Common myeloid progenitor, CD34-positive (primary cell): Measurements from ENCODE around the gene AUP1.
A peak's percentile ranks its signal among the peaks of the same experiment; 100 is the strongest.

Experiments used
- CTCF ChIA-PET: fragments of 350-600 bp; sonication (Branson Sonifier 250); formaldehyde crosslinking; loops from one replicate; lab custom pipeline; 2021; ENCODE audit warnings: antibody characterized with exemption; lab: Charles Lee
- POLR2A ChIA-PET: fragments of 350-600 bp; sonication (Branson Sonifier 250); formaldehyde crosslinking; loops from one replicate; lab custom pipeline; 2021; ENCODE audit warnings: antibody characterized with exemption; lab: Charles Lee
- DNase-seq, 3 donors: peaks; one replicate each; pipeline versions ENCODE4 v3.0.0 to v3.0.0-alpha.2; 2013
- H3K27ac ChIP-seq, 2 experiments: 1 replicate in 1 of 2; 2 replicates in 1 of 2; pipeline ENCODE4 v1.7.0; 2013; ENCODE audit warnings: inconsistent platforms in 2 of 2, low read length in 2 of 2, mild to moderate bottlenecking in 2 of 2, low read depth in 1 of 2, moderate library complexity in 1 of 2; ENCODE audit not compliant: severe bottlenecking in 2 of 2, insufficient read depth in 1 of 2, poor library complexity in 1 of 2
- H3K27me3 ChIP-seq, 5 experiments: replicated peaks in 2 of 5; 1 replicate in 3 of 5; 2 replicates in 2 of 5; pipeline versions ENCODE4 v1.6.1 to v1.7.0; 2013; ENCODE audit warnings: low read length in 4 of 5, mild to moderate bottlenecking in 2 of 5, moderate library complexity in 2 of 5, inconsistent platforms in 1 of 5; ENCODE audit not compliant: insufficient read depth in 5 of 5, control insufficient read depth in 4 of 5
- H3K36me3 ChIP-seq, 4 experiments: 1 replicate in 2 of 4; 2 replicates in 2 of 4; pipeline versions ENCODE4 v1.6.1 to v1.7.0; 2013; ENCODE audit warnings: low read length in 3 of 4, control low read depth in 1 of 4, mild to moderate bottlenecking in 1 of 4; ENCODE audit not compliant: control insufficient read depth in 4 of 4, insufficient read depth in 4 of 4
- H3K4me1 ChIP-seq, 4 experiments: 1 replicate in 3 of 4; 2 replicates in 1 of 4; pipeline versions ENCODE4 v1.6.1 to v1.7.1; 2013; ENCODE audit warnings: low read length in 3 of 4, mild to moderate bottlenecking in 3 of 4, control low read depth in 1 of 4, inconsistent platforms in 1 of 4, moderate library complexity in 1 of 4; ENCODE audit not compliant: control insufficient read depth in 4 of 4, insufficient read depth in 4 of 4; ENCODE audit errors: control extremely low read depth in 1 of 4
- H3K4me3 ChIP-seq, 7 experiments: 1 replicate in 4 of 7; 2 replicates in 3 of 7; pipeline versions ENCODE4 v1.5.1 to v1.7.0; 2013; ENCODE audit warnings: mild to moderate bottlenecking in 7 of 7, low read length in 6 of 7, moderate library complexity in 6 of 7, inconsistent platforms in 2 of 7, low read depth in 2 of 7, control low read depth in 1 of 7; ENCODE audit not compliant: insufficient read depth in 4 of 7, control insufficient read depth in 1 of 7; ENCODE audit errors: extremely low read depth in 1 of 7
- H3K9me3 ChIP-seq, 5 experiments: 1 replicate in 4 of 5; 2 replicates in 1 of 5; pipeline versions ENCODE4 v1.6.1 to v1.7.1; 2013; ENCODE audit warnings: low read length in 4 of 5, mild to moderate bottlenecking in 2 of 5, inconsistent platforms in 1 of 5, low read depth in 1 of 5, moderate library complexity in 1 of 5; ENCODE audit not compliant: control insufficient read depth in 4 of 5, insufficient read depth in 2 of 5; ENCODE audit errors: control extremely low read depth in 1 of 5
- WGBS: methylation state at CpG from one replicate; pipeline ENCODE4 v1.1.5; 2013; ENCODE audit not compliant: insufficient coverage; 5-methylcytosine and 5-hydroxymethylcytosine counted together

Gene AUP1

DNA sequence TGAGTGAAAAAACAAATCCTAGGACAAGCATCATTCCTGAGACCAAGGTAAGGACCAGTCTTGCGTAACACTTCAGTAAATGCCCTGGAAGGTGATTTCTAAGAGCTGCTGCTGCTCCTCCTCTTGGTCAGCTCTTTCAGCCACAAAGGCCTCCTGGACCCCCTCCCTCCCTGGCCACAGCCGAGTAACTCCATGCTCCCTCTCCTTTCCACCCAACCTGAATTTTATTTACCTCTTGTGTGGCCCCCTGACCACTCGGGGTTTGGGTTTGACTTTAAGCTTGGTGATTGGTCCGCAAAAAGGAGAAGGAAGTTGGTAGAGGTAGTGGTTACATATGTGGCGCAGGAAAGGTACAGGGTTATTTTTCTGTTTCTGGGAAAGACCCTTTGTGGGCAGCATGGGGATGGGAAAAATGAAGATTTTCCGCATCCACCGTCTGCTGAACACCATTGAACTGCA lies 9.4 kb upstream of the AUP1 start:
- no peaks in the 10 kb centered on the region for H3K9me3 ChIP-seq
- CTCF ChIA-PET, result interaction anchor here (0.8 to 13.7 kb wide), 12 partner anchors 14 to 74 kb away, joined by 3 to 210 read pairs (median 5); partner anchors contain the start of genes CCDC142, MOGS and TTC31
- POLR2A ChIA-PET, result interaction anchor here (0.6 to 2.0 kb wide), 5 partner anchors 9 to 1646 kb away, joined by 3 to 9 read pairs (median 3); partner anchors contain the start of genes AUP1, DOK1, HTRA2 and LOXL3
- peaks cover 0 to 13% (median 4%) of the 10 kb centered on the region in 4 experiments for H3K36me3 ChIP-seq
- WGBS, result 20% methylated on average over 5 of the region's 7 CpGs
- DNase-seq, result peak in 2 of 3 donors; percentile 76 to 77
- peak overlapping the region in 5 of 7 experiments; percentile 10 to 58 (median 44) for H3K4me3 ChIP-seq
- peaks cover 19 to 53% (median 24%) of the 10 kb centered on the region in 4 experiments for H3K4me1 ChIP-seq
- H3K27ac ChIP-seq, result no peak overlapping the region
- H3K27me3 ChIP-seq, result no peaks in the 10 kb centered on the region

GRCh38 chr2:74537140-74537539 lies 7.6 kb upstream of the AUP1 start:
- Histone ChIP-seq H3K4me3 (no peak overlapping the region), H3K9me3 (no peaks in the 10 kb centered on the region), H3K27me3 (no peaks in the 10 kb centered on the region), H3K27ac (no peak overlapping the region), H3K36me3 (peaks cover 6 to 29% (median 19%) of the 10 kb centered on the region in 4 experiments), H3K4me1 (peaks cover 19 to 48% (median 24%) of the 10 kb centered on the region in 4 experiments)
- ChIA-PET CTCF (interaction anchor here (13.7 kb wide), 1 partner anchor 50 kb away, joined by 210 read pairs; no protein-coding TSS in a partner anchor), POLR2A (no interaction called here)
- no peak for DNase-seq
- 97% methylated on average over 3 of the region's 4 CpGs for WGBS

- CTCF ChIA-PET, result interaction anchor here (1.1 to 13.7 kb wide), 6 partner anchors 10 to 54 kb away, joined by 3 to 210 read pairs (median 4); partner anchors contain the start of genes CCDC142, DQX1, LOXL3 and TTC31
- DNase-seq, result no peak
- Histone ChIP-seq H3K4me3 (no peak overlapping the region), H3K9me3 (no peaks in the 10 kb centered on the region), H3K27me3 (no peaks in the 10 kb centered on the region), H3K36me3 (peaks cover 6 to 36% (median 19%) of the 10 kb centered on the region in 4 experiments), H3K4me1 (peaks cover 19 to 55% (median 28%) of the 10 kb centered on the region in 4 experiments), H3K27ac (no peak overlapping the region)
- POLR2A ChIA-PET, result interaction anchor here (0.7 kb wide), 1 partner anchor 50 kb away, joined by 3 read pairs; no protein-coding TSS in a partner anchor
- WGBS, result 96% methylated on average over 22 of the region's 23 CpGs
These were observed 6.9 kb upstream of the AUP1 start for GRCh38 chr2:74536166-74536950.

- DNase-seq, result no peak
- H3K4me1 ChIP-seq, result peaks cover 25 to 64% (median 35%) of the 10 kb centered on the region in 4 experiments
- CTCF ChIA-PET, result interaction anchor here (1.0 to 13.7 kb wide), 7 partner anchors 8 to 53 kb away, joined by 3 to 210 read pairs (median 3); partner anchors contain the start of genes CCDC142, DQX1, LOXL3 and TTC31
- H3K9me3 ChIP-seq, result no peaks in the 10 kb centered on the region
- no peak overlapping the region for H3K27ac ChIP-seq
- no peaks in the 10 kb centered on the region for H3K27me3 ChIP-seq
- peaks cover 6 to 40% (median 19%) of the 10 kb centered on the region in 4 experiments for H3K36me3 ChIP-seq
- POLR2A ChIA-PET, result interaction anchor here (0.7 kb wide), 1 partner anchor 51 kb away, joined by 3 read pairs; no protein-coding TSS in a partner anchor
- no peak overlapping the region for H3K4me3 ChIP-seq
- 100% methylated on average over 5 of the region's 10 CpGs for WGBS
These were observed 6.0 kb upstream of the AUP1 start for GRCh38 chr2:74535440-74535965.

DNA sequence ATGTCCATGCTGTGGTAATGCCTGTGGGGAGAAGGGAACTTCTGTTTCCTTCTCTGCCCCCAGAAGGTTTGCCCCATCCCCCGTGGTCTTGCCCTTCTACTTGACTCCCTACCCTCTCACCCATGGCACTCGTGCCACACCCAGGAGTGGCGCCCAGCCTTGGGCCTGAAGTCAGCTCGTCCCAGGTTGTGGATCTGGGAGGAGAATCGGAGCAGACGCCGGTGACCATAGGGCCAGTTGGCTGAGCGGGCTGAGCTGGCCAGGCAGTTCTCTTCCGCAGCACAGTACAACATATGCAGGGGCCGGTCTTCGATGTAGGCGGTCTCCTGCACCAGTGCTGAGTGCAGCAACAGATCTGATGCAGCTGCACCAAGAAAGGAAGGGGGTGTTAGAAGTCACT lies 4.9 kb upstream of the AUP1 start:
- POLR2A ChIA-PET, result no interaction called here
- no peak for DNase-seq
- Histone ChIP-seq H3K4me1 (peaks cover 22 to 55% (median 31%) of the 10 kb centered on the region in 4 experiments), H3K27me3 (no peaks in the 10 kb centered on the region), H3K36me3 (peaks cover 6 to 40% (median 19%) of the 10 kb centered on the region in 4 experiments), H3K27ac (no peak overlapping the region), H3K4me3 (no peak overlapping the region), H3K9me3 (no peaks in the 10 kb centered on the region)
- CTCF ChIA-PET, result interaction anchor here (0.8 to 13.7 kb wide), 8 partner anchors 8 to 73 kb away, joined by 3 to 210 read pairs (median 53); partner anchors contain the start of genes CCDC142, DQX1, LBX2 and PCGF1
- WGBS, result 96% methylated on average over 10 of the region's 12 CpGs

GRCh38 chr2:74533464-74533863 lies 4.0 kb upstream of the AUP1 start:
- Histone ChIP-seq H3K4me3 (no peak overlapping the region), H3K36me3 (peaks cover 6 to 41% (median 19%) of the 10 kb centered on the region in 4 experiments), H3K27ac (no peak overlapping the region), H3K4me1 (peaks cover 14 to 53% (median 28%) of the 10 kb centered on the region in 4 experiments), H3K9me3 (no peaks in the 10 kb centered on the region), H3K27me3 (no peaks in the 10 kb centered on the region)
- ChIA-PET POLR2A (no interaction called here), CTCF (interaction anchor here (1.3 to 13.7 kb wide), 9 partner anchors 11 to 76 kb away, joined by 5 to 210 read pairs (median 53); partner anchors contain the start of genes CCDC142, LBX2, PCGF1 and TTC31)
- DNase-seq, result no peak
- WGBS, result 85% methylated on average over 2 of the region's 4 CpGs
